Brain microvascular endothelial cell (primary cell): ENCODE measurements around the gene SLC49A3.

ENCODE experiments used
- DNase-seq: peaks from one replicate; pipeline ENCODE4 v3.0.0-alpha.2; 2020
- H3K27ac ChIP-seq: fragments of 250-450 bp; sonication (Bioruptor Pico); 2 replicates; pipeline ENCODE4 v1.5.1; 2020; ENCODE audit warnings: mild to moderate bottlenecking, moderate library complexity
- H3K27me3 ChIP-seq: fragments of 250-450 bp; sonication (Bioruptor Pico); replicated peaks from 2 replicates; pipeline ENCODE4 v1.5.1; 2020; ENCODE audit warnings: mild to moderate bottlenecking
- H3K36me3 ChIP-seq: fragments of 250-450 bp; sonication (Bioruptor Pico); replicated peaks from 2 replicates; pipeline ENCODE4 v1.5.1; 2020; ENCODE audit warnings: mild to moderate bottlenecking
- H3K4me3 ChIP-seq: 2 replicates; pipeline ENCODE4 v1.5.1; 2011; ENCODE audit warnings: low read depth, mild to moderate bottlenecking, control low read depth, low read length, moderate library complexity
- in situ Hi-C: cut with HindIII; loops from 2 replicates; pipeline ENCODE4 v1.10.0; 2017; ENCODE audit warnings: low sequenced_read_pairs, low pct_ligation_motif_present
- TF ChIP-seq, protein P1 (sequence below): IDR thresholded peaks from 2 replicates; pipeline ENCODE4 v1.5.1; 2011; ENCODE audit warnings: low read depth, mild to moderate bottlenecking, moderate library complexity, low read length, control low read depth, inconsistent platforms; ENCODE audit errors: missing control alignments

Gene SLC49A3

DNA sequence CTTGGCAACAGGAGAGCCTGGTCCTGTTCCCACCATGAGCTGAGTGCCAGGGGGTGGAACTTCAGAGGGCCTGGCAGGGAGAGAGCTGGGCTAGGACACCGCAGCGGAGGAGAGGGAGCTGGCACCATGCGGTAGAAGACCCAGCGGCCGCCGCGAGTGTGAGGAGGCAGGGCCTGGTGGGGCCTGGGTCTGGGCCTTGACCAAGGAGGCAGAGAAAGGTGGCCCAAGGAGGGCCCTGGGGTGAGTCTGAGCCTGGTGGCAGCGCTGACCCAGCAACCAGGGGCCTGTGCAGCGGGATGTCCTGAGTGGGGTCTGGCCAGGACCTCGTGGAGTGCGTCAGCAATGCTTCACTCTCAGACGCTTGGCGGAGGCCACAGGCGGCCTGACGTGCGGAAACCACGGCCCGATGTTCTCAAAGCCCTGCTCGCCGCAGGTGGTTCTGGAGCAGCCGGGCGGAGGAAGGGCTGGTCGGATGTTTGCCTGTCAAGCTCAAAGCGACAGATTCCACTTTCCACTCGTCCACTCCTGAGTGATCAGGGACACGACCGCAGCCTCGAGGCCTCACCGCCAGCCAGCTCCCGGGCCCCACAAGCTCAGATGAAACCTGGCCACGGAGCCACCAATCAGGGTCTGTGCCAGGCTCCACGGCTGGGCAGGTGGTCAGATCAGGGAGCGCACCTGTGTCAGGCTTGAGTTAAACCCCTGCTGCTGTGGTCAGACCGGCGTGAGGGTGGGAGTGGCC lies 35.7 kb downstream of the SLC49A3 start:
- in situ Hi-C loops: no loop called here
- DNase-seq: no peak
- no peak overlapping the region for H3K27ac ChIP-seq
- H3K4me3 ChIP-seq: no peak overlapping the region
- TF ChIP-seq, protein P1, sequence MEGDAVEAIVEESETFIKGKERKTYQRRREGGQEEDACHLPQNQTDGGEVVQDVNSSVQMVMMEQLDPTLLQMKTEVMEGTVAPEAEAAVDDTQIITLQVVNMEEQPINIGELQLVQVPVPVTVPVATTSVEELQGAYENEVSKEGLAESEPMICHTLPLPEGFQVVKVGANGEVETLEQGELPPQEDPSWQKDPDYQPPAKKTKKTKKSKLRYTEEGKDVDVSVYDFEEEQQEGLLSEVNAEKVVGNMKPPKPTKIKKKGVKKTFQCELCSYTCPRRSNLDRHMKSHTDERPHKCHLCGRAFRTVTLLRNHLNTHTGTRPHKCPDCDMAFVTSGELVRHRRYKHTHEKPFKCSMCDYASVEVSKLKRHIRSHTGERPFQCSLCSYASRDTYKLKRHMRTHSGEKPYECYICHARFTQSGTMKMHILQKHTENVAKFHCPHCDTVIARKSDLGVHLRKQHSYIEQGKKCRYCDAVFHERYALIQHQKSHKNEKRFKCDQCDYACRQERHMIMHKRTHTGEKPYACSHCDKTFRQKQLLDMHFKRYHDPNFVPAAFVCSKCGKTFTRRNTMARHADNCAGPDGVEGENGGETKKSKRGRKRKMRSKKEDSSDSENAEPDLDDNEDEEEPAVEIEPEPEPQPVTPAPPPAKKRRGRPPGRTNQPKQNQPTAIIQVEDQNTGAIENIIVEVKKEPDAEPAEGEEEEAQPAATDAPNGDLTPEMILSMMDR: no peak
- H3K36me3 ChIP-seq: no peaks in the 10 kb centered on the region
- H3K27me3 ChIP-seq: no peaks in the 10 kb centered on the region

DNA sequence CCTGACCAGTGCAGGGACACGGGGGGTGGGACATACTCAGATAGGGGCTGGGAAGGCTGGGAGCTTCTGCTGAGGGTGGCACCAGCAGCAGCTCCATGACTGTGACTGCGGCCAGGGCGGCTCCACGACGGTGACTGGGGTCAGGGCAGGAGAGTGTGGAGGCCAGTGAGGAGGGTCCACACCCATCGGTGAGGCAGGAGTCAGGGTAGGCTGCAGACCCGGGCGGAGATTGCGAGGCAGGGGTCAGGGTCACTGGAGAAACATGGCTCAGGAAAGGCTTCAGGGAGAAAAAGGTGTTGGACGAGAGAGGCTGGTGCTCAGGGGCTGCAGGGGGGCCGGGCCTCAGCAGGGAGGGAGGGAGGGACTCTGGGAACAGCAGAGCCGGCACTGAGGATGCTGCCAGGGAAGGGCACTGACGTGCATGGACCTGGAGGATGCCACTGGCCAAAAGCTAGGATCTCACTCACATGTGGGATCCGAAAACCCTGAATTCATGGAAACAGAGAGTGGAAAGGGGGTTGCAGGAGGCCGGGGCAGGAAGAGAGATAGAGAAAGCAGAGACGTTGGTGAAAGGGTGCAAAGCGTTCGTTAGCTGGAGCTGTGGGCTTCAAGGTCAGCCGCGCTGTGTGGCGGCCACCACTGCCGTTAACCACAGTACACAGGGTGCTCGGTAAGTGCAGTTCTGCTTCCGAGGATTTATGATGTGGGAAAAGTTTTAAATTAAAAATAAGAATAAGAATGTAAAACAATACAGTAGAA lies 36.9 kb downstream of the SLC49A3 start:
- H3K27ac ChIP-seq: no peak overlapping the region
- in situ Hi-C loops: no loop called here
- H3K4me3 ChIP-seq: no peak overlapping the region
- TF ChIP-seq, protein P1: no peak
- no peaks in the 10 kb centered on the region for H3K27me3 ChIP-seq
- H3K36me3 ChIP-seq: no peaks in the 10 kb centered on the region
- no peak for DNase-seq

DNA sequence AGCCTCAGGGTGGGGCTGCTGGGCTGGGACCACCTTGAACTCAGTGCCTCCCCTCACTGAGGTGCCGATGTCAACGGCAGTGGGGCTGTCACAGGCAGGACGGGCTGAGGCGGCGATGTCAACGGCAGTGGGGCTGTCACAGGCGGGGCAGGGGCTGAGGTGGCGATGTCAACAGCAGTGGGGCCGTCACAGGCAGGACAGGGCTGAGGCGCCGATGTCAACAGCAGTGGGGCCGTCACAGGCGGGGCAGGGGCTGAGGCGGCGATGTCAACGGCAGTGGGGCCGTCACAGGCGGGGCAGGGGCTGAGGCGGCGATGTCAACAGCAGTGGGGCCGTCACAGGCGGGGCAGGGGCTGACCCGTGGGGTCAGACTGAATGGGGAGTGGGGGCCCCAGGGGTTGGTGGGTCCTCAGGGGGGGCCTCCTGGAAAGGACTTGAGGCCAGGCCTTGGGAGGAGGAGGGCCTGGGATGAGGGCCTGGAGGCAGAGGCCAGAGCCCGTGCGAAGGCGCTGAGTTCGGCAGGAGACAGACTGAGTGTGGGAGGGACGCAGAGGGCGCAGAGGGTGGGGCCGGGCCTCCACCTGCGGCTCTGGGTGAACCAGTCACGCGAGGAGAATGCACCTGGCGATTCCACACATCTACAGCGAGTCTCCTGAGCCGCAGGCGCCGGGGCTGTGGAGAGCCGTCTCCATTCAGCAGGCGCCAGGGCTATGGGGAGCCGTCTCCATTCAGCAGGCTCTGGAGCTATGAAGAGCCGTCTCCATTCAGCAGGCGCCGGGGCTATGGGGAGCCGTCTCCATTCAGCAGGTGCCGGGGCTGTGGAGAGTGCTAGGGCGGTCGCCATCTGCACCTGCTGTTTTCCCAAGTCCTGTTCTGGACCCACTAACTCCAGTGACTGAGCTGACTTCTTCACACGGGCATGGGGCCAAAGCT lies 37.7 kb downstream of the SLC49A3 start:
- Histone ChIP-seq H3K27me3 (no peaks in the 10 kb centered on the region), H3K27ac (no peak overlapping the region), H3K4me3 (no peak overlapping the region), H3K36me3 (no peaks in the 10 kb centered on the region)
- no peak for DNase-seq
- TF ChIP-seq, protein P1: no peak
- in situ Hi-C loops: no loop called here

DNA sequence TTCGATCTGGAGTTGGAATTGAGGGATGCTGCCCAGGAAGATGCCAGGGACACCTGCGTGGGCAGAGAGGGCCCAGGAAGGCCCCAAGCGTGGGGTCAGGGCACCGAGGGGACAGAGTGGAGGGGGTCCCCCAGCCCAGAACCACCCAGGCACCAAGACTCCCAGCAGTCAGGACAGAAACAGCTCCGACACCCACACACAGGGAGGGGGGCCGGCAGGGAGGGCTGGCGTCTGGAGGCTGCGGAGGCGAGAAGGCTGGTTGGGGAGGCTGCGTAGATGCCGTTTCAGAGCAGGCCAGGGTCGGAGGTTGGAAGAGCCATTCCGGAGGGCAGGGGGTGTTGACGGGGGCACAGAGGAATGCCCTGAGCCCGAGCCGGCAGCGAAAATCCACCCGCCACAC lies 38.5 kb downstream of the SLC49A3 start:
- no peaks in the 10 kb centered on the region for H3K27me3 ChIP-seq
- H3K27ac ChIP-seq: no peak overlapping the region
- H3K36me3 ChIP-seq: no peaks in the 10 kb centered on the region
- no peak overlapping the region for H3K4me3 ChIP-seq
- in situ Hi-C loops: no loop called here
- TF ChIP-seq, protein P1: no peak
- no peak for DNase-seq

DNA sequence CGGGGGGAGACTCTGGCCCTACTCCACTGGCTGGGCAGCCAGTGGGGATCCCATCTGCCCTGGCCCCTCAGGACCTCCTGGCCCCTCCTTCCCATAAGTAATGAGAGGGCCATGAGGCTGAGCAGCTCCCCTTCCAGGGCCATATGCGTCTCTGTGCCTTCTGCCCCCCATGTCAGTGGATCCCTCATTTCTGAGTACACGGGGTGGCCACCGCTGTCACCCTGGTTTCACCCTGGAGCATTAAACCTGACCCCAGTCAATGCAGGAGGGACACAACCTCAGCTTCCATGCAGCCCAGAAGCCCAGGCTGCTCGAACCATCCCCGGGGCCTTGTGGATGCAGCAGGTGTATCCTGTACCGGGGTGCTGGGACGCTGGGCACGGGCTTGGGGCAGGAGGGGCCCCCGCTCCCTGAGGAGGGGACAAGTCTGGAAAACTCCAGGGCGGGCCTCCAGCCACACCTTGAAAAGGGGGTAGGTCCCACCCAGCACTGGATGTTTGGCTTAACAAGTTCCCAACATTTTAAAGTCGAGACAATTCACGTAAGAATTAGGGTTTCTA lies 39.1 kb downstream of the SLC49A3 start:
- no peak overlapping the region for H3K27ac ChIP-seq
- no peak for DNase-seq
- no peak overlapping the region for H3K4me3 ChIP-seq
- in situ Hi-C loops: no loop called here
- H3K27me3 ChIP-seq: no peaks in the 10 kb centered on the region
- no peaks in the 10 kb centered on the region for H3K36me3 ChIP-seq
- TF ChIP-seq, protein P1: no peak
